Type B pancreatic cell (in vitro differentiated cells): ENCODE measurements around the gene DNAJC28. TPM values are rescaled to one million over a fixed set of nuclear protein-coding genes. Genes with fewer than 3 reads are reported as not detected.
"Not testable (repeated sequence)": the region's sequence is repeated elsewhere in the genome, so short reads cannot be mapped to it uniquely, and the experiment has no call there.

Experiments used
- DNase-seq: peaks from one replicate; pipeline ENCODE4 v3.0.0; 2021; ENCODE audit warnings: mixed read lengths; ENCODE audit not compliant: unreplicated experiment; ENCODE audit errors: extremely low spot score
- H3K27ac Mint-ChIP-seq: 2 replicates; pipeline ENCODE4 v1.8.0; 2021; ENCODE audit warnings: mild to moderate bottlenecking, mixed read lengths
- H3K27me3 Mint-ChIP-seq: 2 replicates; pipeline ENCODE4 v1.8.0; 2021; ENCODE audit warnings: mixed read lengths
- H3K36me3 Mint-ChIP-seq: 2 replicates; pipeline ENCODE4 v1.8.0; 2021; ENCODE audit warnings: mixed read lengths
- H3K4me1 Mint-ChIP-seq: one replicate; pipeline ENCODE4 v1.8.0; 2021; ENCODE audit warnings: mixed read lengths; ENCODE audit not compliant: unreplicated experiment
- H3K4me3 Mint-ChIP-seq: 2 replicates; pipeline ENCODE4 v1.8.0; 2021; ENCODE audit warnings: mild to moderate bottlenecking, mixed read lengths
- H3K9me3 Mint-ChIP-seq: 2 replicates; pipeline ENCODE4 v1.8.0; 2021; ENCODE audit warnings: mixed read lengths
- CTCF ChIP-seq: fragments of 200-600 bp; sonication (generic); conservative IDR thresholded peaks from 2 replicates; pipeline ENCODE4 v1.5.0; 2021; ENCODE audit warnings: antibody characterized with exemption, mild to moderate bottlenecking
- total RNA-seq: library from RNA; stranded (reverse); gene quantifications from 2 replicates; pipeline ENCODE4 v1.2.1, GENCODE V29; 2021; ENCODE audit warnings: low replicate concordance

DNAJC28 gene
- total RNA-seq, 1 donor from 2014 or later, result 3.0 TPM

- Mint-ChIP-seq H3K27me3 (no peaks in the 10 kb centered on the region), H3K4me1 (no peaks in the 10 kb centered on the region), H3K36me3 (peaks cover 38% of the 10 kb centered on the region), H3K4me3 (no peak overlapping the region), H3K27ac (no peak overlapping the region), H3K9me3 (no peaks in the 10 kb centered on the region)
- no peak for TF ChIP-seq CTCF
- no peak for DNase-seq
These were observed 20.1 kb upstream of the DNAJC28 start for GRCh38 chr21:33511639-33512038.

- H3K36me3 Mint-ChIP-seq, result peaks cover 37% of the 10 kb centered on the region
- no peaks in the 10 kb centered on the region for H3K9me3 Mint-ChIP-seq
- no peaks in the 10 kb centered on the region for H3K4me1 Mint-ChIP-seq
- H3K4me3 Mint-ChIP-seq, result no peak overlapping the region
- no peak overlapping the region for H3K27ac Mint-ChIP-seq
- no peaks in the 10 kb centered on the region for H3K27me3 Mint-ChIP-seq
- no peak for DNase-seq
- no peak for TF ChIP-seq CTCF
These were observed 19.3 kb upstream of the DNAJC28 start for GRCh38 chr21:33510826-33511225.

- H3K36me3 Mint-ChIP-seq, result peaks cover 48% of the 10 kb centered on the region
- H3K4me1 Mint-ChIP-seq, H3K9me3 Mint-ChIP-seq, H3K4me3 Mint-ChIP-seq, DNase-seq, H3K27ac Mint-ChIP-seq, H3K27me3 Mint-ChIP-seq: not testable (repeated sequence)
These were observed 15.5 kb upstream of the DNAJC28 start for GRCh38 chr21:33507003-33507402.

GRCh38 chr21:33505833-33506232 is 14.3 kb upstream of the DNAJC28 start:
- Mint-ChIP-seq H3K27ac (no peak overlapping the region), H3K4me1 (no peaks in the 10 kb centered on the region), H3K36me3 (peaks cover 41% of the 10 kb centered on the region), H3K9me3 (no peaks in the 10 kb centered on the region), H3K27me3 (no peaks in the 10 kb centered on the region), H3K4me3 (no peak overlapping the region)
- no peak for TF ChIP-seq CTCF
- no peak for DNase-seq

GRCh38 chr21:33496345-33496744 is 4.8 kb upstream of the DNAJC28 start:
- H3K27me3 Mint-ChIP-seq, result peaks cover 4% of the 10 kb centered on the region
- no peaks in the 10 kb centered on the region for H3K9me3 Mint-ChIP-seq
- no peaks in the 10 kb centered on the region for H3K36me3 Mint-ChIP-seq
- H3K4me1 Mint-ChIP-seq, result peaks cover 6% of the 10 kb centered on the region
- no peak for TF ChIP-seq CTCF
- H3K27ac Mint-ChIP-seq, result no peak overlapping the region
- DNase-seq, result no peak
- H3K4me3 Mint-ChIP-seq, result no peak overlapping the region

GRCh38 chr21:33495743-33496142 is 4.2 kb upstream of the DNAJC28 start:
- H3K27ac Mint-ChIP-seq, result no peak overlapping the region
- DNase-seq, result no peak
- TF ChIP-seq CTCF, result no peak
- H3K4me1 Mint-ChIP-seq, result peaks cover 6% of the 10 kb centered on the region
- peaks cover 4% of the 10 kb centered on the region for H3K27me3 Mint-ChIP-seq
- H3K36me3 Mint-ChIP-seq, result no peaks in the 10 kb centered on the region
- H3K9me3 Mint-ChIP-seq, result no peaks in the 10 kb centered on the region
- no peak overlapping the region for H3K4me3 Mint-ChIP-seq
